K562 (cell line): ENCODE results near the gene CTAG1B. TPM values are rescaled to one million over a fixed set of nuclear protein-coding genes. Genes with fewer than 3 reads are reported as not detected.

Experiments
- XRCC3 ChIP-seq: fragments of 450-650 bp; IDR thresholded peaks from 2 replicates; pipeline ENCODE4 v1.6.1; 2017; ENCODE audit warnings: mild to moderate bottlenecking, moderate library complexity
- polyA plus RNA-seq, 8 experiments: library from polyadenylated mRNA; depleted of rRNA in 4 of 8; stranded (reverse) in 5 of 8; unstranded in 3 of 8; fragments of >200 nt; fragmentation: Nextera tagmentation in 2 of 8; fragmentation: Illumina TruSeq in 1 of 8; extraction: Ambion mirVana in 2 of 8; extraction: Trizol in 1 of 8; gene quantifications; 2 replicates each; pipeline versions ENCODE4 v1.2.1 to v1.2.3, GENCODE V29; 2011 to 2014; ENCODE audit warnings: inconsistent platforms in 1 of 8, missing spikeins in 1 of 8
- total RNA-seq, 7 experiments: library from RNA; depleted of rRNA in 6 of 7; stranded (reverse); fragments of >200 nt in 6 of 7; fragmentation: Illumina TruSeq in 2 of 7; extraction: Trizol in 2 of 7; gene quantifications; 2 replicates each; pipeline versions ENCODE4 v1.2.1 to v1.2.3, GENCODE V29; 2011 to 2021; ENCODE audit warnings: low replicate concordance in 1 of 7
- TF ChIP-seq, protein P1 (sequence below), 2 experiments: fragments of 450-650 bp; IDR thresholded peaks; 2 replicates each; pipeline ENCODE4 v1.6.1; 2016; ENCODE audit warnings: mild to moderate bottlenecking in 2 of 2, borderline replicate concordance in 1 of 2, low read depth in 1 of 2, moderate library complexity in 1 of 2

Gene CTAG1B
- total and polyA plus RNA-seq, 9 of the 15 experiments (the other 6 are each of a cell fraction or from before 2014, with no cell fraction given), result not detected

DNA sequence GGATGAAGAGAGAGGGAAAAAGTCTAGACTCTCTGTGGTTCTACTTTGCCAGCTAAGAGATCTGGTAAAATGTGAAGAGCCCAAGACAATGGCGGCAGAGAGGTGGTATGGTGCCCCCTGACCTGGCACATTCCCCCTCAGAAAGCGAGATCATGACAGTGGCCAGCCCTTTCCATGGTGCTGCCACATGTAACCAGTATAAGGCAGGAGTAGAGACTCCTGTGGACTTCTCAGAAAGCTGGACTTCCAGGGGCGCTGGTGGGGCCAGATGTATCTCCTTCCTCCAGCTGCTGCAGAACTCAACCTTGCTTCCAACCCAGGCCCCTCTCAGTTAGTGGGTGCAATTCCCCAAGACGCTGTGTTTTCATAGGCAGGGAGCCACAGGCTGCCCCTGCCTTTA lies 24.6 kb downstream of the CTAG1B start (continued):
- TF ChIP-seq, protein P1, sequence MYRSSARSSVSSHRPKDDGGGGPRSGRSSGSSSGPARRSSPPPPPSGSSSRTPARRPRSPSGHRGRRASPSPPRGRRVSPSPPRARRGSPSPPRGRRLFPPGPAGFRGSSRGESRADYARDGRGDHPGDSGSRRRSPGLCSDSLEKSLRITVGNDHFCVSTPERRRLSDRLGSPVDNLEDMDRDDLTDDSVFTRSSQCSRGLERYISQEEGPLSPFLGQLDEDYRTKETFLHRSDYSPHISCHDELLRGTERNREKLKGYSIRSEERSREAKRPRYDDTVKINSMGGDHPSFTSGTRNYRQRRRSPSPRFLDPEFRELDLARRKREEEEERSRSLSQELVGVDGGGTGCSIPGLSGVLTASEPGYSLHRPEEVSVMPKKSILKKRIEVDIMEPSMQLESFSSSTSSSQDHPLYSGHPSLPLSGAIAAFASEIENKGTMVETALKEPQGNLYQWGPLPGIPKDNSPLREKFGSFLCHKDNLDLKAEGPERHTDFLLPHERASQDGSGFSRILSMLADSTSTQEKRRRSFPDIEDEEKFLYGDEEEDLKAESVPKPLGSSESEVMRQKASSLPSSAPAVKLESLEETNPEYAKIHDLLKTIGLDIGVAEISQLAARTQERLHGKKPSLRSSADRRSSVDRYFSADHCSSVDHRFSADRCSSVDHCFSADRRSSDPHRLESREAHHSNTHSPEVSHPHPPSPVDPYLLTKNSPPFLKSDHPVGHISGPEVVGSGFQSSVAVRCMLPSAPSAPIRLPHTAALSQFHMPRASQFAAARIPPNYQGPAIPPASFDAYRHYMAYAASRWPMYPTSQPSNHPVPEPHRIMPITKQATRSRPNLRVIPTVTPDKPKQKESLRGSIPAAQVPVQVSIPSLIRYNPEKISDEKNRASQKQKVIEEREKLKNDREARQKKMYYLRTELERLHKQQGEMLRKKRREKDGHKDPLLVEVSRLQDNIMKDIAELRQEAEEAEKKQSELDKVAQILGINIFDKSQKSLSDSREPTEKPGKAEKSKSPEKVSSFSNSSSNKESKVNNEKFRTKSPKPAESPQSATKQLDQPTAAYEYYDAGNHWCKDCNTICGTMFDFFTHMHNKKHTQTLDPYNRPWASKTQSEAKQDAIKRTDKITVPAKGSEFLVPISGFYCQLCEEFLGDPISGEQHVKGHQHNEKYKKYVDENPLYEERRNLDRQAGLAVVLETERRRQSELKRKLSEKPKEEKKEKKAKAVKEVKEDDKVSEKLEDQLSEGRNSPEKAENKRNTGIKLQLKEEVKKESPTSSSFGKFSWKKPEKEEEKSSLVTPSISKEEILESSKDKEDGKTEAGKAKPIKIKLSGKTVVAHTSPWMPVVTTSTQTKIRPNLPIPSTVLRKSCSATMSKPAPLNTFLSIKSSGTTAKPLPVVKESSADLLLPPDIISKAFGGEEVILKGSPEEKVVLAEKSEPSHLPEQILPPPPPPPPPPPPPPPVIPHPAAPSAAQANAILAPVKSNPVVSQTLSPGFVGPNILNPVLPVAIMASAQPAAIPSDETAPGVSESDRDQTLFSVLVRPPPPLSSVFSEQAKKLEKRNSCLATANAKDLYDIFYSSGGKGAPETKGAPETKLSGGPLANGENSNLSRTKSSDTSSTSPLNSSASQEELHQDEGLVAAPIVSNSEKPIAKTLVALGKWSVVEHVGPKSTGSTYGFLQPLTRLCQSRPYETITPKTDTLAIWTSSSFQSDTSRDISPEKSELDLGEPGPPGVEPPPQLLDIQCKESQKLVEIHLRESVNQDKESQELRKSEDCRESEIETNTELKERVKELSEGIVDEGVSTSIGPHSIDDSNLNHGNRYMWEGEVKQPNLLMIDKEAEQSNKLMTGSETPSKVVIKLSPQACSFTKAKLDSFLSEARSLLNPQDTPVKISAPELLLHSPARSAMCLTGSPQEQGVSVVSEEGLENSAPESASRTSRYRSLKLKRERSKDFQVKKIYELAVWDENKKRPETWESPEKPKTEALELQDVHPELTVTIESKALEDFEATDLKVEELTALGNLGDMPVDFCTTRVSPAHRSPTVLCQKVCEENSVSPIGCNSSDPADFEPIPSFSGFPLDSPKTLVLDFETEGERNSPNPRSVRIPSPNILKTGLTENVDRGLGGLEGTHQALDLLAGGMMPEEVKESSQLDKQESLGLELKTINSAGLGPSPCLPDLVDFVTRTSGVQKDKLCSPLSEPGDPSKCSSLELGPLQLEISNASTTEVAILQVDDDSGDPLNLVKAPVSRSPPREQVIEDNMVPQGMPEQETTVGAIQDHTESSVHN (IDR thresholded peaks at IDR 0.05; ENCODE audit: borderline replicate concordance in 1 of 2, low read depth in 1 of 2), result no peak
- TF ChIP-seq XRCC3, result no peak
